ENCODE data around the gene LIN9. TPM values are rescaled to one million over a fixed set of nuclear protein-coding genes. Genes with fewer than 3 reads are reported as not detected.
"Not testable (repeated sequence)": the region's sequence is repeated elsewhere in the genome, so short reads cannot be mapped to it uniquely, and the experiment has no call there.

Gene LIN9
- polyA plus RNA-seq, 10 donors, result 5.6 to 9.4 (median 7.5) TPM

GRCh38 chr1:226215239-226215638, 93.7 kb downstream of the LIN9 start:
- no peak for DNase-seq

GRCh38 chr1:226212545-226212944, 96.4 kb downstream of the LIN9 start:
- DNase-seq, result no peak

- no peak for DNase-seq
These were observed 97.7 kb downstream of the LIN9 start for GRCh38 chr1:226211181-226211821.

- no peak for DNase-seq
These were observed 98.3 kb downstream of the LIN9 start for GRCh38 chr1:226210571-226211176.

- peak in 1 of 3 donors; percentile 11 for DNase-seq
These were observed 99.5 kb downstream of the LIN9 start for GRCh38 chr1:226209307-226210059.

GRCh38 chr1:226207048-226207447, 101.9 kb downstream of the LIN9 start:
- DNase-seq, result no peak

- no peak for DNase-seq
These were observed 104.8 kb downstream of the LIN9 start for GRCh38 chr1:226204198-226204597.

GRCh38 chr1:226203655-226204054, 105.3 kb downstream of the LIN9 start:
- no peak for DNase-seq

- no peak for DNase-seq
These were observed 105.7 kb downstream of the LIN9 start for GRCh38 chr1:226203240-226203639.

- DNase-seq, result not testable (repeated sequence)
These were observed 106.3 kb downstream of the LIN9 start for GRCh38 chr1:226202666-226203065.

GRCh38 chr1:226202246-226202645, 106.7 kb downstream of the LIN9 start:
- DNase-seq, result no peak

GRCh38 chr1:226201029-226201593, 107.9 kb downstream of the LIN9 start:
- no peak for DNase-seq

- DNase-seq, result no peak
These were observed 109.0 kb downstream of the LIN9 start for GRCh38 chr1:226199971-226200370.

GRCh38 chr1:226195144-226195543, 113.8 kb downstream of the LIN9 start:
- DNase-seq, result no peak

- no peak for DNase-seq
These were observed 121.6 kb downstream of the LIN9 start for GRCh38 chr1:226187380-226187779.

GRCh38 chr1:226187019-226187322, 122.0 kb downstream of the LIN9 start:
- DNase-seq, result no peak

GRCh38 chr1:226186124-226187018, 122.6 kb downstream of the LIN9 start, which contains the start of gene ACBD3:
Gene ACBD3 (minus strand): TSS chr1:226186741. CDS start chr1:226186675, 66 bp downstream.
- peak; percentile 91 to 98 (median 95) for DNase-seq

GRCh38 chr1:226185141-226186036, 123.6 kb downstream of the LIN9 start:
- peak; percentile 11 to 30 (median 30) for DNase-seq

- peak; percentile 18 to 54 (median 24) for DNase-seq
These were observed 126.8 kb downstream of the LIN9 start for GRCh38 chr1:226181996-226182714.

Measured in muscle of back (tissue), 11 donors.